Body of pancreas (tissue), 4 donors: ENCODE measurements around the gene SYT11. TPM values are rescaled to one million over a fixed set of nuclear protein-coding genes. Genes with fewer than 3 reads are reported as not detected.
"Not testable (repeated sequence)": the region's sequence is repeated elsewhere in the genome, so short reads cannot be mapped to it uniquely, and the experiment has no call there.

Experiments
- ATAC-seq: fragments of 150-250 bp; one replicate; pipeline ENCODE4 v1.9.1; 2016
- DNase-seq, 4 donors: peaks; one replicate each; pipeline ENCODE4 v3.0.0-alpha.2; 2019
- H3K27ac ChIP-seq, 4 donors: fragments of 200-600 bp; sonication (generic); 1 replicate in 3 of 4; 2 replicates in 1 of 4; pipeline versions ENCODE4 v1.5.1 to v1.6.1; 2016 to 2019; ENCODE audit warnings: mild to moderate bottlenecking in 1 of 4, mixed read lengths in 1 of 4, moderate library complexity in 1 of 4
- H3K27me3 ChIP-seq, 2 donors: fragments of 200-600 bp; sonication (generic); one replicate each; pipeline ENCODE4 v1.6.0; 2016; ENCODE audit warnings: mild to moderate bottlenecking in 1 of 2
- H3K36me3 ChIP-seq, 2 donors: fragments of 200-600 bp; sonication (generic); replicated peaks in 1 of 2; 2 replicates each; pipeline ENCODE4 v1.5.1; 2016; ENCODE audit warnings: low read depth in 2 of 2; ENCODE audit not compliant: insufficient read depth in 1 of 2
- H3K4me1 ChIP-seq: fragments of 200-600 bp; sonication (generic); one replicate; pipeline ENCODE4 v1.6.0; 2016
- H3K4me3 ChIP-seq, 2 donors: fragments of 200-600 bp; sonication (generic); 1 replicate in 1 of 2; 2 replicates in 1 of 2; pipeline ENCODE4 v1.5.1; 2016 to 2019
- H3K9me3 ChIP-seq, 3 donors: fragments of 200-600 bp; sonication (generic); 1 replicate in 2 of 3; 2 replicates in 1 of 3; pipeline ENCODE4 v1.5.1; 2016
- POLR2A ChIP-seq, 3 donors: fragments of 450-650 bp; IDR thresholded peaks; one replicate each; pipeline ENCODE4 v1.6.1; 2016; ENCODE audit warnings: antibody characterized with exemption in 3 of 3, mild to moderate bottlenecking in 2 of 3
- WGBS, 2 donors: methylation state at CpG; one replicate each; pipeline ENCODE4 v1.1.5; 2017; 5-methylcytosine and 5-hydroxymethylcytosine counted together
- intact Hi-C: fragments of 100-400 bp; cut with DNase I; formaldehyde crosslinking; loops from one replicate; pipeline ENCODE4 v1.15.1; 2023
- total RNA-seq, 2 donors: library from RNA; depleted of rRNA; stranded (reverse); fragments of >200 nt; gene quantifications; one replicate each; pipeline ENCODE4 v1.1.0, GENCODE V29; 2016
- TF ChIP-seq, protein P1 (sequence below), 7 experiments: fragments of 450-650 bp in 4 of 7; fragments of 200-600 bp in 3 of 7; sonication (generic) in 3 of 7; IDR thresholded peaks; one replicate each; pipeline ENCODE4 v1.5.1; 2016 to 2019; ENCODE audit warnings: antibody characterized with exemption in 7 of 7

Gene SYT11
- total RNA-seq, 2 donors from 2014 or later = 1.3 to 5.4 TPM

DNA sequence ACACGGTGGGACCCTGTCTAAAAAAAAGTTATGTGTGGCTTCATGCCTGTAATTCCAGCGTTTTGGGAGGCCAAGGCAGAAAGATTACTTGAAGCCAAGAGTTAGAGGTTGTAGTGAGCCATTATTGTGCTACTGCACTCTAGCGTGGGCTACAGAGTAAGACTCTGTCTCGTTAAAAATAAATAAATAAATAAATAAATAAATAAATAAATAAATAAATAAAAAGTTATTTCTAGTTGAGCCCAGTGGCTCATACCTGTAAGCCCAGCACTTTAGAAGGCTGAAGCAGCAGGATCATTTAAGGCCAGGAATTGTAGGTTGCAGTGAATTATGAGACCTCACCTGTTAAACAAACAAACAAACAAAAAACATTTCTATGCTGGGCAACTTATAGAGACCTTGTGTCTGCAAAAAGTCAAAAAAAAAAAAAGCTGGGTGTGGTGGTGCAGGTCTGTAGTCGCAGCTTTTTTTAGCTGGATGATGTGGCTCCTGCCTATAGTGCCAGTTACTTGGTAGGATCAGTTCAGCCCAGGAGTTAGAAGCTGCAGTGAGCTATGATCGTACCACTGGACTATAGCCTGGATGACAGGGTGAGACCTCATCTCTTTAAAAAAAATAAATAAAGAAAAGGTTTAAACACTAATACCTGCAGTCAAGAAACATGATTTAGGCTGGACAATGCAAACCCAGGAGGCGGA lies 27.9 kb upstream of the SYT11 start:
- DNase-seq (no peak), ATAC-seq (no peak)
- WGBS, 2 donors = 96 to 98% methylated on average over 7 of the region's 7 CpGs
- Histone ChIP-seq H3K27ac (no peak overlapping the region), H3K9me3 (no peaks in the 10 kb centered on the region), H3K27me3 (no peaks in the 10 kb centered on the region), H3K36me3 (no peaks in the 10 kb centered on the region), H3K4me1 (no peaks in the 10 kb centered on the region), H3K4me3 (no peak overlapping the region)
- TF ChIP-seq, protein P1, sequence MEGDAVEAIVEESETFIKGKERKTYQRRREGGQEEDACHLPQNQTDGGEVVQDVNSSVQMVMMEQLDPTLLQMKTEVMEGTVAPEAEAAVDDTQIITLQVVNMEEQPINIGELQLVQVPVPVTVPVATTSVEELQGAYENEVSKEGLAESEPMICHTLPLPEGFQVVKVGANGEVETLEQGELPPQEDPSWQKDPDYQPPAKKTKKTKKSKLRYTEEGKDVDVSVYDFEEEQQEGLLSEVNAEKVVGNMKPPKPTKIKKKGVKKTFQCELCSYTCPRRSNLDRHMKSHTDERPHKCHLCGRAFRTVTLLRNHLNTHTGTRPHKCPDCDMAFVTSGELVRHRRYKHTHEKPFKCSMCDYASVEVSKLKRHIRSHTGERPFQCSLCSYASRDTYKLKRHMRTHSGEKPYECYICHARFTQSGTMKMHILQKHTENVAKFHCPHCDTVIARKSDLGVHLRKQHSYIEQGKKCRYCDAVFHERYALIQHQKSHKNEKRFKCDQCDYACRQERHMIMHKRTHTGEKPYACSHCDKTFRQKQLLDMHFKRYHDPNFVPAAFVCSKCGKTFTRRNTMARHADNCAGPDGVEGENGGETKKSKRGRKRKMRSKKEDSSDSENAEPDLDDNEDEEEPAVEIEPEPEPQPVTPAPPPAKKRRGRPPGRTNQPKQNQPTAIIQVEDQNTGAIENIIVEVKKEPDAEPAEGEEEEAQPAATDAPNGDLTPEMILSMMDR (IDR thresholded peaks at IDR 0.05) = no peak
- no peak for TF ChIP-seq POLR2A (IDR thresholded peaks at IDR 0.05)
- intact Hi-C loops = no loop called here

- 70 to 80% methylated on average over 1 of the region's 1 CpG for WGBS, 2 donors
- intact Hi-C loops = no loop called here
These were observed 25.6 kb upstream of the SYT11 start for GRCh38 chr1:155833665-155834295.

DNA sequence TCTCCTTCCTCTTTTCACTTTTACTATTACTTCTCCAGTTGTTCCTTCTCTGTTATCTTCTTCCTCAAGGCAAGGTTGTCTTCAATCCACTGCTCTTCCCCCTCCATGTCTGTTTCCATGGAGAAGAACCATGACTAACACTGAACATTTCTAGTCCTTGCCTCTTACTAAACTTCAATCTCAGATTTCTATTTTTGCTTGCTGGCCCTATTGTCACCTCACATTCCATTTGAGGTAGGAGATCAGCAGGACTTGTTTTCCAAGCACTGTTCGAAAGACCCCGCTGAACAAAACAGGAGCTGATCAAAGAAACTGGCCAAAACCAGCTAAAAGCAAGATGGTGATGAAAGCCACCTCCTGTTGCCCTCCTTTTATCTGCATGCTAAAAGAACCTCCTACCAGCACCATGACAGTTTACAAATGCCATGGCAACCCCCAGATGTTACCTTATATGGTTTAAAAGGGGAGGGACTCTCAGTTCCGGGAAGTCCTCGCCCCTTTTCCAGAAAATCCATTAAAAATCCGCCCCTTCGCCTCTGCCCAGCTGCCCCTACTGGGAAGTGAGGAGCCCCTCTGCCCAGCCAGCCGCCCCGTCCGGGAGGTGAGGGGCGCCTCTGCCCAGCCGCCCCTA lies 25.0 kb upstream of the SYT11 start:
- Histone ChIP-seq H3K9me3 (no peaks in the 10 kb centered on the region), H3K36me3 (no peaks in the 10 kb centered on the region), H3K4me3 (no peak overlapping the region), H3K27me3 (no peaks in the 10 kb centered on the region), H3K27ac (no peak overlapping the region), H3K4me1 (no peaks in the 10 kb centered on the region)
- 96 to 97% methylated on average over 7 to 10 of the region's 11 CpGs for WGBS, 2 donors
- intact Hi-C loops = no loop called here
- TF ChIP-seq, protein P1 (IDR thresholded peaks at IDR 0.05) = no peak
- no peak for TF ChIP-seq POLR2A (IDR thresholded peaks at IDR 0.05)
- ATAC-seq (no peak), DNase-seq (no peak)

More at GRCh38 chr1:155833665-155834295, 25.6 kb upstream of the SYT11 start:
- Histone ChIP-seq H3K4me1 (no peaks in the 10 kb centered on the region), H3K27ac (no peak overlapping the region), H3K27me3 (no peaks in the 10 kb centered on the region), H3K9me3 (no peaks in the 10 kb centered on the region), H3K36me3 (no peaks in the 10 kb centered on the region), H3K4me3 (no peak overlapping the region)
- TF ChIP-seq POLR2A (IDR thresholded peaks at IDR 0.05) = no peak
- TF ChIP-seq, protein P1 (IDR thresholded peaks at IDR 0.05) = no peak
- DNase-seq (no peak), ATAC-seq (no peak)

GRCh38 chr1:155834927-155835399 lies 24.4 kb upstream of the SYT11 start:
- DNase-seq, H3K27ac ChIP-seq, intact Hi-C loops, H3K36me3 ChIP-seq, H3K9me3 ChIP-seq, ATAC-seq, H3K4me1 ChIP-seq, H3K4me3 ChIP-seq, H3K27me3 ChIP-seq: not testable (repeated sequence)
- WGBS, 2 donors = 87 to 92% methylated on average over 9 of the region's 9 CpGs

DNA sequence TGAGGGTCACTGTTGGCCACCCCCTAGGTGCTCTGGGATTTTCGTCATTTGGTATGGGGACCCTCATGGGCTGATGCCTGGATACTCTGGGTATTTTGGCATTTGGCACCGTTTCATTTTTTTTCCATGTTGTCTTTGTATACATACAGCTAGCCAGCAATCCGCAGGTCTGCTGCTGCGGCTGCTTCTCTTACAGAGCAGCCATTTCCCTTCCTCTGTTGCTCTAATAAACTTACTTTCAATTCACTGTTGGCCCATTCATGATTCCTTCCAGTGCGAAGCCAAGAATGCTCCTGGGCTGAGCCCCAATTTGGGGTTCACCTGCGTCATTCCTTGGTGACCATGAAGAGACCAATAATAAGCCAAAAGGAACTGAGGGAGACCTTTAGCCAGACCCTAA lies 23.8 kb upstream of the SYT11 start:
- TF ChIP-seq, protein P1 (IDR thresholded peaks at IDR 0.05) = no peak
- no peak for TF ChIP-seq POLR2A (IDR thresholded peaks at IDR 0.05)
- ATAC-seq (no peak), DNase-seq (no peak)
- Histone ChIP-seq H3K27me3 (no peaks in the 10 kb centered on the region), H3K4me3 (no peak overlapping the region), H3K27ac (no peak overlapping the region), H3K4me1 (no peaks in the 10 kb centered on the region), H3K36me3 (no peaks in the 10 kb centered on the region), H3K9me3 (no peaks in the 10 kb centered on the region)
- WGBS, 2 donors = 91 to 93% methylated on average over 6 of the region's 6 CpGs
- intact Hi-C loops = no loop called here
